Measurements from ENCODE around the gene NCAPG2.

DNA sequence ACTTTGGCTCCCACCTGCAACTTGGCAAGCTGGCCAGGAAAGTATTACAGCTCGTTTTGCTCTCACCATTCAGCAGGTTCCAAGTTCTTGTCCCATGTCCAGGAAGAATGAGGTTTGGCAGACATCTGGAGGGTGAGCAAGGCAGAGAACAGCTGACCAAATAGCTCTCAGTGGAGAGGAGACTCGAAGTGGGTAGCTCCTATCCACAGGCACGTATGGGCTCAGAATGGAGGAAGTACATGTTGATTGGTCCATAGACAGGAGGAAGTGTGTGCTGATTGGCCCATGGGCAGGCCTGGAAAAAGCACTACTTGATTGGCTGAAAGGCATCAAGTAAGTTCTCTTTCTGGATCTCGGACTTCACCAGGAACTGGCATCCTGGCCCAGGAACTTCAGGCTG lies 3.0 kb upstream of the NCAPG2 start:
- no peak for TF ChIP-seq POLR2A (IDR thresholded peaks at IDR 0.05)
- TF ChIP-seq, protein P1, sequence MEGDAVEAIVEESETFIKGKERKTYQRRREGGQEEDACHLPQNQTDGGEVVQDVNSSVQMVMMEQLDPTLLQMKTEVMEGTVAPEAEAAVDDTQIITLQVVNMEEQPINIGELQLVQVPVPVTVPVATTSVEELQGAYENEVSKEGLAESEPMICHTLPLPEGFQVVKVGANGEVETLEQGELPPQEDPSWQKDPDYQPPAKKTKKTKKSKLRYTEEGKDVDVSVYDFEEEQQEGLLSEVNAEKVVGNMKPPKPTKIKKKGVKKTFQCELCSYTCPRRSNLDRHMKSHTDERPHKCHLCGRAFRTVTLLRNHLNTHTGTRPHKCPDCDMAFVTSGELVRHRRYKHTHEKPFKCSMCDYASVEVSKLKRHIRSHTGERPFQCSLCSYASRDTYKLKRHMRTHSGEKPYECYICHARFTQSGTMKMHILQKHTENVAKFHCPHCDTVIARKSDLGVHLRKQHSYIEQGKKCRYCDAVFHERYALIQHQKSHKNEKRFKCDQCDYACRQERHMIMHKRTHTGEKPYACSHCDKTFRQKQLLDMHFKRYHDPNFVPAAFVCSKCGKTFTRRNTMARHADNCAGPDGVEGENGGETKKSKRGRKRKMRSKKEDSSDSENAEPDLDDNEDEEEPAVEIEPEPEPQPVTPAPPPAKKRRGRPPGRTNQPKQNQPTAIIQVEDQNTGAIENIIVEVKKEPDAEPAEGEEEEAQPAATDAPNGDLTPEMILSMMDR (IDR thresholded peaks at IDR 0.05): no peak
- no peak for TF ChIP-seq POLR2AphosphoS5 (IDR thresholded peaks at IDR 0.05)
- no peak for TF ChIP-seq EP300 (IDR thresholded peaks at IDR 0.05; ENCODE audit: low read depth)

All from transverse colon (tissue), 4 donors.